SH-SY5Y (cell line): ENCODE data around the gene FGF10.

ENCODE experiments used
- GATA2 ChIP-seq: IDR thresholded peaks from 2 replicates; pipeline ENCODE4 v1.6.1; 2011; ENCODE audit warnings: mild to moderate bottlenecking, low read depth, low read length
- GATA3 ChIP-seq: IDR thresholded peaks from 2 replicates; pipeline ENCODE4 v1.6.1; 2011; ENCODE audit warnings: low read depth, mild to moderate bottlenecking, low read length, moderate library complexity

- no peak for TF ChIP-seq GATA3
- no peak for TF ChIP-seq GATA2
Measured at GRCh38 chr5:44312374-44312773, 76.8 kb downstream of the FGF10 start.
